Fibroblast of villous mesenchyme (primary cell): ENCODE results near the gene NDUFC2. TPM values are rescaled to one million over a fixed set of nuclear protein-coding genes. Genes with fewer than 3 reads are reported as not detected.
A peak's percentile ranks its signal among the peaks of the same experiment; 100 is the strongest.
"Not testable (repeated sequence)": the region's sequence is repeated elsewhere in the genome, so short reads cannot be mapped to it uniquely, and the experiment has no call there.

ENCODE experiments used
- DNase-seq: peaks from one replicate; pipeline ENCODE4 v3.0.0-alpha.2; 2010; ENCODE audit warnings: low read depth
- H3K4me3 ChIP-seq: 2 replicates; pipeline ENCODE4 v1.5.1; 2011; ENCODE audit warnings: low read depth, mild to moderate bottlenecking, low read length
- total RNA-seq: library from RNA; depleted of rRNA; stranded (reverse); fragments of >200 nt; gene quantifications from 2 replicates; pipeline ENCODE4 v1.2.3, GENCODE V29; 2012
- TF ChIP-seq, protein P1 (sequence below): IDR thresholded peaks from 2 replicates; pipeline ENCODE4 v1.5.1; 2012; ENCODE audit warnings: low read depth, mild to moderate bottlenecking, low read length; ENCODE audit not compliant: insufficient read depth

Gene NDUFC2
- total RNA-seq, 1 donor, result 120 TPM

GRCh38 chr11:78085972-78086371 lies 6.3 kb upstream of the NDUFC2 start:
- no peak overlapping the region for H3K4me3 ChIP-seq
- TF ChIP-seq, protein P1, sequence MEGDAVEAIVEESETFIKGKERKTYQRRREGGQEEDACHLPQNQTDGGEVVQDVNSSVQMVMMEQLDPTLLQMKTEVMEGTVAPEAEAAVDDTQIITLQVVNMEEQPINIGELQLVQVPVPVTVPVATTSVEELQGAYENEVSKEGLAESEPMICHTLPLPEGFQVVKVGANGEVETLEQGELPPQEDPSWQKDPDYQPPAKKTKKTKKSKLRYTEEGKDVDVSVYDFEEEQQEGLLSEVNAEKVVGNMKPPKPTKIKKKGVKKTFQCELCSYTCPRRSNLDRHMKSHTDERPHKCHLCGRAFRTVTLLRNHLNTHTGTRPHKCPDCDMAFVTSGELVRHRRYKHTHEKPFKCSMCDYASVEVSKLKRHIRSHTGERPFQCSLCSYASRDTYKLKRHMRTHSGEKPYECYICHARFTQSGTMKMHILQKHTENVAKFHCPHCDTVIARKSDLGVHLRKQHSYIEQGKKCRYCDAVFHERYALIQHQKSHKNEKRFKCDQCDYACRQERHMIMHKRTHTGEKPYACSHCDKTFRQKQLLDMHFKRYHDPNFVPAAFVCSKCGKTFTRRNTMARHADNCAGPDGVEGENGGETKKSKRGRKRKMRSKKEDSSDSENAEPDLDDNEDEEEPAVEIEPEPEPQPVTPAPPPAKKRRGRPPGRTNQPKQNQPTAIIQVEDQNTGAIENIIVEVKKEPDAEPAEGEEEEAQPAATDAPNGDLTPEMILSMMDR, result no peak
- DNase-seq, result no peak

GRCh38 chr11:78084506-78084905 lies 4.8 kb upstream of the NDUFC2 start:
- peak; percentile 25 for DNase-seq
- H3K4me3 ChIP-seq, result not testable (repeated sequence)

DNA sequence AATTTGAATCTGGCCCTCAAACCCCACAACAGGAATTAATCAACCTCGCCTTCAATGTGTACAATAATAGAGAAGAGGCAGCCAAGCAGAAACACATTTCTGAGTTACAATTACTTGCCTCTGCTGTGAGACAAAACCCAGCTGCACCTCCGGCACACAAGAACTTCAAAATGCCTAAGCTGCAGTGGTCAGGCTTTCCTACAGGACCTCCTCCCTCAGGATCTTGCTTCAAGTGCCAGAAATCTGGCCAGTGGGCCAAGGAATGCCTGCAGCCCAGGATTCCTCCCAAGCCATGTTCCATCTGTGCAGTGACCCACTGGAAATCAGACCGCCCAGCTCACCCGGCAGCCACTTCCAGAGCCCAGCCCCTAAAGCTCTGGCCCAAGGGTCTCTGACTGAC lies 3.4 kb upstream of the NDUFC2 start:
- TF ChIP-seq, protein P1, result no peak
- no peak for DNase-seq
- no peak overlapping the region for H3K4me3 ChIP-seq

DNA sequence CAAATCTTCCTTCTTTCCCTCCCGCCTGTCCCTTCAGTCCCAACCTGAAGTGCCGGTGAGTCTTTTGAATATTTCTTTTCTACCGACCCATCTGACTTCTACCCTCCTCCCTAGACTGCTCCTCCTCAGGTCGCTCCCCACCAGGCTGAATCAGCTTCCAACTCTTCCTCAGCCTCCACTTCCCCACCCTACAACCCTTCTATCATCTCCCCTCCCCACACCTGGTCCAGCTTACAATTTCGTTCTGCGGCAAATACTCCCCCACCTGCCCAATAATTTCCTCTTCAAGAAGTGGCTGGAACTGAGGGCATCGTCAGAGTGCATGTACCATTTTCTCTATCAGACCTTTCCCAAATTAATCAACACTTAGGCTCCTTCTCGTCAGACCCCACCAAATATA lies 2.5 kb upstream of the NDUFC2 start:
- DNase-seq, result no peak
- no peak overlapping the region for H3K4me3 ChIP-seq
- TF ChIP-seq, protein P1, result no peak

GRCh38 chr11:78081583-78081982 lies 1.9 kb upstream of the NDUFC2 start:
- no peak for DNase-seq
- H3K4me3 ChIP-seq, result no peak overlapping the region
- TF ChIP-seq, protein P1, result no peak

- H3K4me3 ChIP-seq, result no peak overlapping the region
- DNase-seq, result peak; percentile 81
- TF ChIP-seq, protein P1, result no peak
Measured at GRCh38 chr11:78080818-78081495, 1.3 kb upstream of the NDUFC2 start.

GRCh38 chr11:78080084-78080817 lies 589 bp upstream of the NDUFC2 start:
- peak overlapping the region; percentile 96 for H3K4me3 ChIP-seq
- TF ChIP-seq, protein P1, result peak; percentile 3
- DNase-seq, result no peak
